Adipocyte (in vitro differentiated cells): ENCODE results near the gene PRKCI.
A peak's percentile ranks its signal among the peaks of the same experiment; 100 is the strongest.
"Not testable (repeated sequence)": the region's sequence is repeated elsewhere in the genome, so short reads cannot be mapped to it uniquely, and the experiment has no call there.

Experiments
- DNase-seq: peaks from one replicate; pipeline ENCODE4 v3.0.0-alpha.2; 2015; ENCODE audit warnings: low read depth
- H3K27me3 ChIP-seq: replicated peaks from 2 replicates; pipeline ENCODE4 v1.7.0; 2013; ENCODE audit warnings: mild to moderate bottlenecking, low read length, moderate library complexity; ENCODE audit not compliant: control insufficient read depth, insufficient read depth
- H3K36me3 ChIP-seq: 2 replicates; pipeline ENCODE4 v1.7.0; 2013; ENCODE audit warnings: low read length, mild to moderate bottlenecking, moderate library complexity; ENCODE audit not compliant: control insufficient read depth, insufficient read depth, severe bottlenecking
- H3K4me1 ChIP-seq: 2 replicates; pipeline ENCODE4 v1.7.0; 2013; ENCODE audit warnings: mild to moderate bottlenecking, low read length, moderate library complexity; ENCODE audit not compliant: control insufficient read depth, insufficient read depth
- H3K4me3 ChIP-seq: 2 replicates; pipeline ENCODE4 v1.7.0; 2013; ENCODE audit warnings: mild to moderate bottlenecking, low read length, moderate library complexity
- H3K9ac ChIP-seq: 2 replicates; pipeline ENCODE4 v1.7.0; 2013; ENCODE audit warnings: mild to moderate bottlenecking, low read length, moderate library complexity
- H3K9me3 ChIP-seq: 2 replicates; pipeline ENCODE4 v1.7.0; 2013; ENCODE audit warnings: mild to moderate bottlenecking, low read length, moderate library complexity; ENCODE audit not compliant: control insufficient read depth

PRKCI gene

DNA sequence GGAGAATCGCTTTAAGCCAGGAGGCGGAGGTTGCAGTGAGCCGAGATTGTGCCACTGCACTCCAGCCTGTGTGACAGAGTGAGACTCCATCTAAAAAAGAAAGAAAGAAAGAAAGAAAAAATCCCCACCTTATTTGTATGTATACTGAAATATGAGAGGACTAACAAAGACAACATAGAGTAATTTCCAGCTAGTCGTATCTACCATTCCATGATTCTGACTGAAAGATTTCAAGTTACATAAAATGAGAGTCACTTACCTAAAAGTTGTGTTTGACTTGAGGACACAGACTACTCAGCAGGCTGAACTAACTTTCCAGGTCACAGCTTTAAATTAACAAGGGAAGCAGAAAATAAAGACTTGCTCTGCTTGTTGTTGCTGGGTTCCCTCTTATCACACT, 18.8 kb upstream of the PRKCI start:
- no peak for DNase-seq
- Histone ChIP-seq H3K4me1 (peaks cover 10% of the 10 kb centered on the region), H3K36me3 (no peaks in the 10 kb centered on the region), H3K9me3 (no peaks in the 10 kb centered on the region), H3K27me3 (no peaks in the 10 kb centered on the region), H3K9ac (no peak overlapping the region), H3K4me3 (no peak overlapping the region)

DNA sequence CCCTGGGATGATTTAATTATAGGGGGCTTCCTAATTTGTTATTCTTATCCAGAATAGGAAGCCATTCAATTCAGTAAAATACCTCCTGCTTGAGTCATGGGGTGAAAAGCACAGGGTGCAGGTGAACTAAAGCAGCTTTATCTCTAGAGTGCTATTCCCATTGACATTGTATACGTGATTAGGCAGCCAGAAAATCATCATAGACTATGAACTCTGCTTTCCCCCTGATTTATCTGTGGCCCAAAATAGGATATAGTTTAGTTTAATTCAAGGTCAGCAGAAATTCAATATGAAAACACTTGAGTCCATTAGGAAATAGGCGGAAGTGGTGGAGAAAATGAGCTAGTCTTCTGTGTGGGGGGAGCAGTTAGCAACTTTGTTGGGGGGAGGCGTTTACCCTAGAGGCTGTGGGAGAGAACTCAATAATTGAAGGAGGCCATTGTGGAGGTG, 18.2 kb upstream of the PRKCI start:
- Histone ChIP-seq H3K9me3 (no peaks in the 10 kb centered on the region), H3K4me1 (peaks cover 10% of the 10 kb centered on the region), H3K36me3 (no peaks in the 10 kb centered on the region), H3K9ac (no peak overlapping the region), H3K4me3 (no peak overlapping the region), H3K27me3 (no peaks in the 10 kb centered on the region)
- DNase-seq: no peak

DNA sequence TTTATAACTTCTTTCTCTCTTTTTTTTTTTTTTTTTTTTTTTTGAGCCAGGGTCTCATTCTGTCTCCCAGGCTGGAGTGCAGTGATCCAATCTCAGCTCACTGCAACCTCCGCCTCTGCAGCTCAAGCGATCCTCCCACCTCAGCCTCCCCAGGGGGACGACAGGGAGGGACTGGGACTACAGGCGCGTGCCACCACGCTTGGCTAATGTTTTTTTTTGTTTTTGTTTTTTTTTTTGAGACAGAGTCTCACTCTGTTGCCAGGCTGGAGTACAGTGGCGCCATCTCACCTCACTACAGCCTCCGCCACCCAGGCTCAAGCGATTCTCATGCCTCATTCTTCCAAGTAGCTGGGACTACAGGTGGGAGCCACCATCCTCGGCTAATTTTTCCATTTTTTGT, 17.7 kb upstream of the PRKCI start:
- H3K36me3 ChIP-seq: no peaks in the 10 kb centered on the region
- no peak overlapping the region for H3K4me3 ChIP-seq
- peaks cover 10% of the 10 kb centered on the region for H3K4me1 ChIP-seq
- H3K9ac ChIP-seq: no peak overlapping the region
- H3K27me3 ChIP-seq: no peaks in the 10 kb centered on the region
- no peaks in the 10 kb centered on the region for H3K9me3 ChIP-seq
- no peak for DNase-seq

DNA sequence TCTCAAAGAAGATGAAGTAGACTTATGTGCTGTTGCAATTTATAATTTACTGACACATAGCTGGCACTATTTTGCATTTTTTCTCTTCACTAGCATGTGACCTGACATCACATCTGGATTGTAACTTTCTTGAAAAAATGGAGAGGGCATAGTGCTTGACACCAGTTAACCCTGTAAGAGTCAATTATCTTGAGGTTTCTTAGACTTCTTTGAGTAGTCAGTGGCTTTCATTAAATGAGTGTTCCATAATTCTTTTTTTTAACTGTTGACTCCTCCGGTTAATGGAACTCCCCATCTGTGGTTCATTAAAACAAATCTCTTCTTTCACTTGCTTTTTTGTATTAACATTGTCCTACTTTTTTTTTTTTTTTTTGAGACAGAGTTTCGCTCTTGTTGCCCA, 16.9 kb upstream of the PRKCI start:
- no peak overlapping the region for H3K9ac ChIP-seq
- no peaks in the 10 kb centered on the region for H3K36me3 ChIP-seq
- H3K27me3 ChIP-seq: no peaks in the 10 kb centered on the region
- peaks cover 10% of the 10 kb centered on the region for H3K4me1 ChIP-seq
- peak; percentile 65 for DNase-seq
- peak overlapping the region; percentile 40 for H3K4me3 ChIP-seq
- H3K9me3 ChIP-seq: no peaks in the 10 kb centered on the region

DNA sequence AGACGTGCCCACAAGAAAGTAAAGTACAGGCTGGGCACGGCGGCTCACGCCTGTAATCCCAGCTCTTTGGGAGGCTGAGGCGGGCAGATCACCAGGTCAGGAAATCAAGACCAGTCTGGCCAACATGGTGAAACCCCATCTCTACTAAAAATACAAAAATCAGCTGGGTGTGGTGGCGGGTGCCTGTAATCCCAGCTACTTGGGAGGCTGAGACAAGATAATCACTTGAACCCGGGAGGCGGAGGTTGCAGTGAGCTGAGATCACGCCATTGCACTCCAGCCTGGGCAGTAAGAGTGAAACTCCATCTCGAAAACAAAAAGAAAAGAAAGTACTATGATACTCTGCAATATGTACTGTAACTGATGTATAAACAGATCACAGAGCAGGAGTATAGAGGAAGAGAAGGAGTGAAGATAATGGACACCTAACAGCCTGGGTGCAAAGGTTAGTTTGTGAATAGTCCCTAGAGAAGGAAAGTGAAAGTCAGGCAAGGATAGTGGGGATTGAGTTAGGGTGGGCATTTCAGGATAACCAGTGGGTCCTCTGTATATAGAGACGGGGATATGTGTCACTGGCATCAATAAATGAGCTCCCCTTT, 16.0 kb upstream of the PRKCI start:
- not testable (repeated sequence) for H3K36me3 ChIP-seq, H3K27me3 ChIP-seq, H3K9ac ChIP-seq, H3K4me3 ChIP-seq, H3K9me3 ChIP-seq, DNase-seq
- H3K4me1 ChIP-seq: peaks cover 10% of the 10 kb centered on the region

DNA sequence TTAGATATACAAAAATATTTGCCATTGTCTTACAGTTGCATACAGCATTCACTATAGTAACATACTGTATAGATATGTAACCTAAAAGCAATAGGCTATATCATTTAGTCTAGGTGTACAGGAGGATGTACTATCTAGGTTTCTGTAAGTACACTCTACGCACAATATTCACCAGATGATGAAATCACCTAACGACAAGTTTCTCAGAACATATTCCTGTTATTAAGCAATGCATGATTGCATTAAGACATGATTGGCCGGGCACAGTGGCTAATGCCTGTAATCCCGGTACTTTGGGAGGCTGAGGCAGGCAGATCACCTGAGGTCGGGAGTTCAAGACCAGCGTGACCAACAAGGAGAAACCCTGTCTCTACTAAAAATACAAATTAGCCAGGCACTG, 14.5 kb upstream of the PRKCI start:
- H3K36me3 ChIP-seq: no peaks in the 10 kb centered on the region
- no peaks in the 10 kb centered on the region for H3K27me3 ChIP-seq
- peak; percentile 26 for DNase-seq
- peaks cover 10% of the 10 kb centered on the region for H3K4me1 ChIP-seq
- no peak overlapping the region for H3K4me3 ChIP-seq
- no peak overlapping the region for H3K9ac ChIP-seq
- peaks cover 4% of the 10 kb centered on the region for H3K9me3 ChIP-seq

DNA sequence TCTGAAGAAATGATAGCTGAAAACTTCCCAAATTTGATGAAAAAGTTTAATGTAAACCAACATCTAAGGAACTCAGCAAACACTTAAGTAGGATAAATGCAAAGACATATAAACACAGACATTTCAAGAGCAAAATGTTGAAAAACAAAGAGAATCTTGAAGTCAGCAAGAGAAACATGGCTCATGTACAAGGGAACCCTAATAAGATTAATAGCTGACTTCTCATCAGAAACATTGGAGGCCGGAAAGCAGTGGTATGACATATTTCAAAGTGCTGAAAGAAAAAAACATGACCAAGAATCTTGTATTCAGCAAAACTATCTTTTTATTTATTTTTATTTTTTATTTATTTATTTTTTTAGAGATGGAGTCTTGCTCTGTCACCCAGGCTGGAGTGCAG, 10.6 kb upstream of the PRKCI start:
- Histone ChIP-seq H3K4me3 (no peak overlapping the region), H3K9ac (no peak overlapping the region), H3K27me3 (no peaks in the 10 kb centered on the region), H3K9me3 (peaks cover 4% of the 10 kb centered on the region), H3K36me3 (no peaks in the 10 kb centered on the region), H3K4me1 (no peaks in the 10 kb centered on the region)
- no peak for DNase-seq

DNA sequence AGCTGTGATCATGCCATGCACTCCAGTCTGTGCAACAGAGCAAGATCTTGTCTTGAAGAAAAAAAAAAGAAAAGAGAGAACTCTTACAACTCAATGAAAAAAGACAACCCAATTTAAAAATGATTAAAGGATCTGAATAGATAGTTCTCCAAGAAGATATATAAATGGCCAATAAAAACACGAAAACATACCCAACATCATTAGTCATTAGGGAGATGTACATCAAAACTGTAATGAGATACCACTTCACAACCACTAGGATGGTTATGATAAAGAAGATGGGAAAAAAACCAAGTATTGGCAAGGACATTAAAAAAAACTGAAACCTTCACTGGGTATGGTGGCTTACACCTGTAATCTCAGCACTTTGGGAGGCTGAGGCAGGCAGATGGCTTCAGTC, 2.4 kb upstream of the PRKCI start:
- no peak for DNase-seq
- Histone ChIP-seq H3K9ac (no peak overlapping the region), H3K36me3 (no peaks in the 10 kb centered on the region), H3K9me3 (no peaks in the 10 kb centered on the region), H3K27me3 (no peaks in the 10 kb centered on the region), H3K4me3 (no peak overlapping the region), H3K4me1 (peaks cover 10% of the 10 kb centered on the region)

DNA sequence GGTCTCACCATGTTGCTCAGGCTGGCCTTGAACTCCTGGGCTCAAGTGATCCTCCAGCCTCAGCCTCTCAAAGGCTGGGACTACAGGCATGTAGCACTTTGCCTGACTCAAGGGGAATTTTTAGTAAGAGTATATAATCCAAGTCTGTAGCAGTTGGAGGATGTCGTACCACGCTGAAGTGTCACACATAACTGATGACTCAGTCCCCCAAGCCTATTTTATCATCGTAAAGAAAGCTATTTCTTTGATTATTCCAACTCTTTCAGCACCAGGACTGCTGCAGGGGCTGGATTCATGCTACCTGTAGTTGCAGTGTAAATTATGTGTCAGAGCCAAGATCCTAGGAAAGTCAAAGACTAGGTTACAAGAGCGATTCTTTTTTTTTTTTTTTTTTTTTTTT, 1.4 kb upstream of the PRKCI start:
- no peak for DNase-seq
- Histone ChIP-seq H3K27me3 (no peaks in the 10 kb centered on the region), H3K4me3 (no peak overlapping the region), H3K36me3 (no peaks in the 10 kb centered on the region), H3K9ac (no peak overlapping the region), H3K9me3 (no peaks in the 10 kb centered on the region), H3K4me1 (peaks cover 10% of the 10 kb centered on the region)

DNA sequence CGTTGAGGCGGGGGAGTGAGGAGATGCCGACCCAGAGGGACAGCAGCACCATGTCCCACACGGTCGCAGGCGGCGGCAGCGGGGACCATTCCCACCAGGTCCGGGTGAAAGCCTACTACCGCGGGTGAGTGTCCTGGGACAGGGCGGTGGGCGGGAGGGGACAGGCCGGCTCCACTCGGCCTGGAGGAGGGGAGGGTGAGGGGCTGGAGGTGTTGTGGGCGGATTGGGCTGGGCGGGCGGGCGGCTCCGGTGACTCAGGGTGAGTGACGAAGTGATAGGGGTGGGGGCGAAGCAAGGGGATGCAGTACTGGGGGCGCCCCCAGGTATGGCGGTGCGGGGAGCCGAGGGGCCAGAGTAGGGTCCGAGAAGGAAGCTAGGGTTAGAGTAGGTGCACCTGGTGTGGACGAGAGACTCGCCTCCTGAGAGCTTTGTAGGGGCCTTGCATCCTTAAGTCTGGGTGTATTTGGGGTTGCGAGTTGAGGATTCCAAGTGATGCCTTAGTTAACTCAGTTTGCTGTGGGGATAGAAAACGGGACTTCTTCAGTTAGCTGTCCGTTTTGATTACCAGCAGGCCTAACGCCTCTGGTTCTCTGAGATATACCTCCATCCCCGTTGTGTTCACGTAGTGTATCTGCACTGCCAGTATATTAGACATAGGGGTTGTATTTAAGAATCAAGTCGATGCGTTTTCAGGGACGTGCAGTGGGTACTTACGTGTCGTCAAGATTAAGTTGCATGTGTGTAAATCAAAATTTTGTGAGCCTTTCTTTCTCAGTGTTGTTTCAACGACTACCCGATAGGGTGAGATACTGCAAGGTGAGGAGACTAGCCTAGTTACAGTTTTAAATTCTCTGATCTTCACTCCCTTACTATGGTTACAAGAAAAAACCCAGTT, 670 bp downstream of the PRKCI start:
- DNase-seq: peak; percentile 69
- peak overlapping the region; percentile 91 for H3K9ac ChIP-seq

DNA sequence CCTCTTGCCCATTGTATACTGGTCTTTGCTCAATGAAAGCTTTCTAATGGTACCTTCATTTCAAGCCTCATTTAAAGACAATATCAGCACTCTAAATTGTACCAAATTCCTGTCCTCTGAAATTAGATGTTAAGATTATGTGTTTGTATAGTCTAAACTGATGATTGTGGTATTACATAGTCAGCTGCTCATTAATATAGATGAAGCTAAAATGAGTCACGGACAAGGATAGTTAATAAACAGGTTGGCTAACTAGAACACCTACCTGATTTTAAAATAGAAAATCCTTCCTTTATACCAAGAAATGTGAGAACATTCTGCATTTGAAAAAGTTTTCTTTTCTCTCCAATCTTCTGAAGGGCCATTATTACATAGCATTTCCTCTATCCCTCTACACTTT, 2.9 kb downstream of the PRKCI start:
- Histone ChIP-seq H3K4me1 (peaks cover 35% of the 10 kb centered on the region), H3K9ac (no peak overlapping the region), H3K9me3 (no peaks in the 10 kb centered on the region), H3K4me3 (no peak overlapping the region), H3K36me3 (no peaks in the 10 kb centered on the region), H3K27me3 (no peaks in the 10 kb centered on the region)
- DNase-seq: no peak

More for the DNA sequence above, 670 bp downstream of the PRKCI start:
- peaks cover 24% of the 10 kb centered on the region for H3K4me1 ChIP-seq
- H3K4me3 ChIP-seq: peak overlapping the region; percentile 85
- no peaks in the 10 kb centered on the region for H3K9me3 ChIP-seq
- H3K27me3 ChIP-seq: no peaks in the 10 kb centered on the region
- no peaks in the 10 kb centered on the region for H3K36me3 ChIP-seq
